ENCODE measurements around the gene NOL6. TPM values are rescaled to one million over a fixed set of nuclear protein-coding genes. Genes with fewer than 3 reads are reported as not detected.

Gene NOL6
- total and polyA plus RNA-seq, 2 of the 13 experiments (the other 11 are each of a cell fraction or from before 2014, with no cell fraction given), result 17.0 to 30.2 TPM

DNA sequence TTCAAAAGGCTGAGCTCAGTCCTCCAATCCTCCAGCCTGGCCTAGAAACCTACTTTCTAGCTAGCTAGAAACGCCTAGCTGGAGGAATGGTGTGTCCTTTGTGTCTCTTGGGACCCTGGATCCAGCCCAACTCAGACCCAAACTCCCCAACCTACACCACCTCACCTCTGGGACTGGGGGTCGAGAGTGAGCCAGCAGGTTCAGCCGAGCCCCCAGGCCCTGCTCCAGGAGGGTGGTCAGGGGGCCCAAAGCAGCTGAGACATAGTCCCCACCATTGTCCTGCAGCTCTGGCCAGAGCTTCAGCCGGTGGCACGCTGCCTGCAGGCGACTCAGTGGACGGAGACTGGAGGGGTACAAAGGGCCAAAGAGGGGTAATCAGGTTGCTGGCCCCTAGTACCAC lies 6.2 kb downstream of the NOL6 start:
- in situ Hi-C loops (cut with HindIII; ENCODE audit: extremely low pct_ligation_motif_present, low pct_unique_long_range_greater_than_20kb) (loop anchor here (10.0 kb wide), 2 partner anchors 93 to 173 kb away; partner anchors contain the start of gene NFX1), intact Hi-C loops (cut with micrococcal nuclease; ENCODE audit: unreplicated experiment) (loop anchor here (5.0 kb wide), 1 partner anchor 50 kb away; no protein-coding TSS in a partner anchor)
- H3K79me2 ChIP-seq (ENCODE audit: insufficient read depth, low read length), result peaks cover 8% of the 10 kb centered on the region
- TF ChIP-seq, protein P1, sequence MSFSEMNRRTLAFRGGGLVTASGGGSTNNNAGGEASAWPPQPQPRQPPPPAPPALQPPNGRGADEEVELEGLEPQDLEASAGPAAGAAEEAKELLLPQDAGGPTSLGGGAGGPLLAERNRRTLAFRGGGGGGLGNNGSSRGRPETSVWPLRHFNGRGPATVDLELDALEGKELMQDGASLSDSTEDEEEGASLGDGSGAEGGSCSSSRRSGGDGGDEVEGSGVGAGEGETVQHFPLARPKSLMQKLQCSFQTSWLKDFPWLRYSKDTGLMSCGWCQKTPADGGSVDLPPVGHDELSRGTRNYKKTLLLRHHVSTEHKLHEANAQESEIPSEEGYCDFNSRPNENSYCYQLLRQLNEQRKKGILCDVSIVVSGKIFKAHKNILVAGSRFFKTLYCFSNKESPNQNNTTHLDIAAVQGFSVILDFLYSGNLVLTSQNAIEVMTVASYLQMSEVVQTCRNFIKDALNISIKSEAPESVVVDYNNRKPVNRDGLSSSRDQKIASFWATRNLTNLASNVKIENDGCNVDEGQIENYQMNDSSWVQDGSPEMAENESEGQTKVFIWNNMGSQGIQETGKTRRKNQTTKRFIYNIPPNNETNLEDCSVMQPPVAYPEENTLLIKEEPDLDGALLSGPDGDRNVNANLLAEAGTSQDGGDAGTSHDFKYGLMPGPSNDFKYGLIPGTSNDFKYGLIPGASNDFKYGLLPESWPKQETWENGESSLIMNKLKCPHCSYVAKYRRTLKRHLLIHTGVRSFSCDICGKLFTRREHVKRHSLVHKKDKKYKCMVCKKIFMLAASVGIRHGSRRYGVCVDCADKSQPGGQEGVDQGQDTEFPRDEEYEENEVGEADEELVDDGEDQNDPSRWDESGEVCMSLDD (CRISPR knock-in tag; IDR thresholded peaks at IDR 0.05; ENCODE audit: borderline replicate concordance), result no peak
- TF ChIP-seq ZNF841 (CRISPR knock-in tag; IDR thresholded peaks at IDR 0.05; ENCODE audit: borderline replicate concordance), result no peak
- TF ChIP-seq, protein P2, sequence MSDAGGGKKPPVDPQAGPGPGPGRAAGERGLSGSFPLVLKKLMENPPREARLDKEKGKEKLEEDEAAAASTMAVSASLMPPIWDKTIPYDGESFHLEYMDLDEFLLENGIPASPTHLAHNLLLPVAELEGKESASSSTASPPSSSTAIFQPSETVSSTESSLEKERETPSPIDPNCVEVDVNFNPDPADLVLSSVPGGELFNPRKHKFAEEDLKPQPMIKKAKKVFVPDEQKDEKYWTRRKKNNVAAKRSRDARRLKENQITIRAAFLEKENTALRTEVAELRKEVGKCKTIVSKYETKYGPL (CRISPR knock-in tag; IDR thresholded peaks at IDR 0.05), result no peak
- TF ChIP-seq STAT5B (CRISPR knock-in tag; IDR thresholded peaks at IDR 0.05), result no peak
- TF ChIP-seq, protein P3, sequence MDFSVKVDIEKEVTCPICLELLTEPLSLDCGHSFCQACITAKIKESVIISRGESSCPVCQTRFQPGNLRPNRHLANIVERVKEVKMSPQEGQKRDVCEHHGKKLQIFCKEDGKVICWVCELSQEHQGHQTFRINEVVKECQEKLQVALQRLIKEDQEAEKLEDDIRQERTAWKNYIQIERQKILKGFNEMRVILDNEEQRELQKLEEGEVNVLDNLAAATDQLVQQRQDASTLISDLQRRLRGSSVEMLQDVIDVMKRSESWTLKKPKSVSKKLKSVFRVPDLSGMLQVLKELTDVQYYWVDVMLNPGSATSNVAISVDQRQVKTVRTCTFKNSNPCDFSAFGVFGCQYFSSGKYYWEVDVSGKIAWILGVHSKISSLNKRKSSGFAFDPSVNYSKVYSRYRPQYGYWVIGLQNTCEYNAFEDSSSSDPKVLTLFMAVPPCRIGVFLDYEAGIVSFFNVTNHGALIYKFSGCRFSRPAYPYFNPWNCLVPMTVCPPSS (IDR thresholded peaks at IDR 0.05), result no peak
- no peak for TF ChIP-seq RBM22 (optimal IDR thresholded peaks at IDR 0.05; ENCODE audit: low read length)
- TF ChIP-seq ZNF672 (CRISPR knock-in tag; IDR thresholded peaks at IDR 0.05), result no peak
- TF ChIP-seq KLF12 (CRISPR knock-in tag; IDR thresholded peaks at IDR 0.05; ENCODE audit: borderline replicate concordance), result no peak
- no peak for TF ChIP-seq ZNF577 (CRISPR knock-in tag; IDR thresholded peaks at IDR 0.05; ENCODE audit: borderline replicate concordance, low read depth)
- no peak for TF ChIP-seq POLR2AphosphoS2 (IDR thresholded peaks at IDR 0.05; ENCODE audit: low read depth, low read length)
- TF ChIP-seq ZNF572 (CRISPR knock-in tag; IDR thresholded peaks at IDR 0.05), result no peak
- no peak for TF ChIP-seq YEATS2 (CRISPR knock-in tag; IDR thresholded peaks at IDR 0.05; ENCODE audit: borderline replicate concordance)
- TF ChIP-seq, protein P4, sequence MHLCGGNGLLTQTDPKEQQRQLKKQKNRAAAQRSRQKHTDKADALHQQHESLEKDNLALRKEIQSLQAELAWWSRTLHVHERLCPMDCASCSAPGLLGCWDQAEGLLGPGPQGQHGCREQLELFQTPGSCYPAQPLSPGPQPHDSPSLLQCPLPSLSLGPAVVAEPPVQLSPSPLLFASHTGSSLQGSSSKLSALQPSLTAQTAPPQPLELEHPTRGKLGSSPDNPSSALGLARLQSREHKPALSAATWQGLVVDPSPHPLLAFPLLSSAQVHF (CRISPR knock-in tag; IDR thresholded peaks at IDR 0.05), result no peak
- TF ChIP-seq ZSCAN20 (CRISPR knock-in tag; IDR thresholded peaks at IDR 0.05; ENCODE audit: borderline replicate concordance), result no peak
- TF ChIP-seq ZNF530 (CRISPR knock-in tag; IDR thresholded peaks at IDR 0.05; ENCODE audit: low read depth), result no peak
- no peak for TF ChIP-seq CREB1 (IDR thresholded peaks at IDR 0.05)
- TF ChIP-seq CREB1 (CRISPR knock-in tag; IDR thresholded peaks at IDR 0.05), result no peak
- no peak for TF ChIP-seq ZNF430 (CRISPR knock-in tag; IDR thresholded peaks at IDR 0.05)
- TF ChIP-seq FOXK1 (CRISPR knock-in tag; IDR thresholded peaks at IDR 0.05; ENCODE audit: borderline replicate concordance, low read depth), result no peak
- no peaks in the 10 kb centered on the region for H4K20me1 ChIP-seq (ENCODE audit: insufficient read depth, low read length)
- no TSS peak for BruUV-seq (replicated peaks)
- peaks cover 53 to 86% of the 10 kb centered on the region in 2 experiments for H3K36me3 ChIP-seq (replicated peaks in 1 of 2; ENCODE audit: control insufficient read depth in 1 of 2, insufficient read depth in 2 of 2, low read length in 2 of 2)
- FAIRE-seq, result no peak
- WGBS (ENCODE audit: low lambda C conversion rate), result 100% methylated on average over 5 of the region's 7 CpGs
- H2AFZ ChIP-seq (ENCODE audit: low read length), result no peak overlapping the region
- H3K27ac ChIP-seq (ENCODE audit: extremely low read length, insufficient read depth, low read length), result no peak overlapping the region
- DNase-seq (ENCODE audit: low spot score), result no peak
- H3K9me3 ChIP-seq (ENCODE audit: low read length), result no peaks in the 10 kb centered on the region
- peaks cover 20% of the 10 kb centered on the region for H3K4me1 ChIP-seq (ENCODE audit: insufficient read depth, low read length)
- no peak overlapping the region for H3K4me2 ChIP-seq (ENCODE audit: low read depth, low read length)
- H3K4me3 ChIP-seq (replicated peaks in 1 of 3; ENCODE audit: insufficient read depth in 1 of 3, low read depth in 2 of 3, low read length in 3 of 3), result no peak overlapping the region
- ChIA-PET POLR2A (interaction anchor here (1.1 to 2.2 kb wide), 4 partner anchors 14 to 178 kb away, joined by 5 to 10 read pairs (median 7); partner anchors contain the start of gene NFX1), CTCF (ENCODE audit: low intra/inter-chr PET ratio, low total read pairs) (interaction anchor here (2.3 kb wide), 2 partner anchors 64 to 93 kb away, joined by 11 to 31 read pairs; no protein-coding TSS in a partner anchor)
- no peak for ATAC-seq
- H3K9ac ChIP-seq (ENCODE audit: insufficient read depth, low read depth, low read length), result no peak overlapping the region
- no peaks in the 10 kb centered on the region for H3K27me3 ChIP-seq (ENCODE audit: control insufficient read depth in 1 of 2, insufficient read depth in 2 of 2, low read length in 2 of 2)

Measured in HepG2 (cell line).